Testis (tissue), 2 donors: ENCODE data around the gene NEU1.

ENCODE experiments used
- POLR2A ChIP-seq: fragments of 450-650 bp; IDR thresholded peaks from one replicate; pipeline ENCODE4 v1.6.1; 2017; ENCODE audit warnings: antibody characterized with exemption, mild to moderate bottlenecking, moderate library complexity
- TF ChIP-seq, protein P1 (sequence below), 3 experiments: fragments of 450-650 bp in 2 of 3; fragments of 200-600 bp in 1 of 3; sonication (generic) in 1 of 3; IDR thresholded peaks; one replicate each; pipeline ENCODE4 v1.5.1; 2016 to 2019; ENCODE audit warnings: antibody characterized with exemption in 3 of 3, mild to moderate bottlenecking in 2 of 3, moderate library complexity in 1 of 3

- TF ChIP-seq, protein P1, sequence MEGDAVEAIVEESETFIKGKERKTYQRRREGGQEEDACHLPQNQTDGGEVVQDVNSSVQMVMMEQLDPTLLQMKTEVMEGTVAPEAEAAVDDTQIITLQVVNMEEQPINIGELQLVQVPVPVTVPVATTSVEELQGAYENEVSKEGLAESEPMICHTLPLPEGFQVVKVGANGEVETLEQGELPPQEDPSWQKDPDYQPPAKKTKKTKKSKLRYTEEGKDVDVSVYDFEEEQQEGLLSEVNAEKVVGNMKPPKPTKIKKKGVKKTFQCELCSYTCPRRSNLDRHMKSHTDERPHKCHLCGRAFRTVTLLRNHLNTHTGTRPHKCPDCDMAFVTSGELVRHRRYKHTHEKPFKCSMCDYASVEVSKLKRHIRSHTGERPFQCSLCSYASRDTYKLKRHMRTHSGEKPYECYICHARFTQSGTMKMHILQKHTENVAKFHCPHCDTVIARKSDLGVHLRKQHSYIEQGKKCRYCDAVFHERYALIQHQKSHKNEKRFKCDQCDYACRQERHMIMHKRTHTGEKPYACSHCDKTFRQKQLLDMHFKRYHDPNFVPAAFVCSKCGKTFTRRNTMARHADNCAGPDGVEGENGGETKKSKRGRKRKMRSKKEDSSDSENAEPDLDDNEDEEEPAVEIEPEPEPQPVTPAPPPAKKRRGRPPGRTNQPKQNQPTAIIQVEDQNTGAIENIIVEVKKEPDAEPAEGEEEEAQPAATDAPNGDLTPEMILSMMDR (IDR thresholded peaks at IDR 0.05) = no peak
- no peak for TF ChIP-seq POLR2A
Observed at GRCh38 chr6:31886541-31886991, 23.9 kb upstream of the NEU1 start.
